ENCODE measurements around the gene PSMD7.

PSMD7 gene

GRCh38 chr16:74304164-74304834 lies 7.7 kb downstream of the PSMD7 start:
- no peak overlapping the region for H3K4me3 ChIP-seq (ENCODE audit: control insufficient read depth in 1 of 7, extremely low read depth in 1 of 7, insufficient read depth in 4 of 7, low read depth in 2 of 7, low read length in 6 of 7)
- H3K9me3 ChIP-seq (ENCODE audit: control extremely low read depth in 1 of 5, control insufficient read depth in 4 of 5, insufficient read depth in 2 of 5, low read depth in 1 of 5, low read length in 4 of 5): no peaks in the 10 kb centered on the region
- peak; percentile 9 to 39 (median 33) for DNase-seq
- no peaks in the 10 kb centered on the region for H3K27me3 ChIP-seq (replicated peaks in 2 of 5; ENCODE audit: control insufficient read depth in 4 of 5, insufficient read depth in 5 of 5, low read length in 4 of 5)
- peaks cover 41 to 84% (median 65%) of the 10 kb centered on the region in 4 experiments for H3K36me3 ChIP-seq (ENCODE audit: control insufficient read depth in 4 of 4, insufficient read depth in 4 of 4, low read length in 3 of 4)
- POLR2A ChIA-PET: interaction anchor here (0.9 kb wide), 1 partner anchor 12 kb away, joined by 3 read pairs; no protein-coding TSS in a partner anchor
- no peak overlapping the region for H3K27ac ChIP-seq (ENCODE audit: insufficient read depth in 1 of 2, low read depth in 1 of 2, low read length in 2 of 2, poor library complexity in 1 of 2, severe bottlenecking in 2 of 2)
- CTCF ChIA-PET: interaction anchor here (0.7 to 2.1 kb wide), 5 partner anchors 8 to 320 kb away, joined by 3 to 5 read pairs (median 4); partner anchors contain the start of gene PSMD7
- 83% methylated on average over 9 of the region's 10 CpGs for WGBS (ENCODE audit: insufficient coverage)
- H3K4me1 ChIP-seq (ENCODE audit: control extremely low read depth in 1 of 4, control insufficient read depth in 4 of 4, insufficient read depth in 4 of 4, low read length in 3 of 4): peaks cover 0 to 16% (median 3%) of the 10 kb centered on the region in 4 experiments

GRCh38 chr16:74304835-74305176 lies 8.2 kb downstream of the PSMD7 start:
- H3K27ac ChIP-seq (ENCODE audit: insufficient read depth in 1 of 2, low read depth in 1 of 2, low read length in 2 of 2, poor library complexity in 1 of 2, severe bottlenecking in 2 of 2): no peak overlapping the region
- no peak for DNase-seq
- H3K27me3 ChIP-seq (replicated peaks in 2 of 5; ENCODE audit: control insufficient read depth in 4 of 5, insufficient read depth in 5 of 5, low read length in 4 of 5): no peaks in the 10 kb centered on the region
- peaks cover 0 to 16% (median 3%) of the 10 kb centered on the region in 4 experiments for H3K4me1 ChIP-seq (ENCODE audit: control extremely low read depth in 1 of 4, control insufficient read depth in 4 of 4, insufficient read depth in 4 of 4, low read length in 3 of 4)
- no peaks in the 10 kb centered on the region for H3K9me3 ChIP-seq (ENCODE audit: control extremely low read depth in 1 of 5, control insufficient read depth in 4 of 5, insufficient read depth in 2 of 5, low read depth in 1 of 5, low read length in 4 of 5)
- H3K36me3 ChIP-seq (ENCODE audit: control insufficient read depth in 4 of 4, insufficient read depth in 4 of 4, low read length in 3 of 4): peaks cover 42 to 80% (median 63%) of the 10 kb centered on the region in 4 experiments
- H3K4me3 ChIP-seq (ENCODE audit: control insufficient read depth in 1 of 7, extremely low read depth in 1 of 7, insufficient read depth in 4 of 7, low read depth in 2 of 7, low read length in 6 of 7): no peak overlapping the region
- WGBS (ENCODE audit: insufficient coverage): no CpG with 5 or more reads among the region's 2 CpGs
- ChIA-PET POLR2A (interaction anchor here (0.9 kb wide), 1 partner anchor 12 kb away, joined by 3 read pairs; no protein-coding TSS in a partner anchor), CTCF (interaction anchor here (0.7 to 2.1 kb wide), 5 partner anchors 8 to 319 kb away, joined by 3 to 5 read pairs (median 4); partner anchors contain the start of gene PSMD7)

DNA sequence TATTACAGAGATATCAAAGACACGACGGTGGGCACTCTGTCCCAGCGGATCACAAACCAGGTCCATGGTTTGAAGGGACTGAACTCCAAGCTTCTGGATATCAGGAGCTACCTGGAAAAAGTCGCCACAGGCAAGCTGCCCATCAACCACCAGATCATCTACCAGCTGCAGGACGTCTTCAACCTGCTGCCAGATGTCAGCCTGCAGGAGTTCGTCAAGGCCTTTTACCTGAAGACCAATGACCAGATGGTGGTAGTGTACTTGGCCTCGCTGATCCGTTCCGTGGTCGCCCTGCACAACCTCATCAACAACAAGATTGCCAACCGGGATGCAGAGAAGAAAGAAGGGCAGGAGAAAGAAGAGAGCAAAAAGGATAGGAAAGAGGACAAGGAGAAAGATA lies 8.7 kb downstream of the PSMD7 start:
- ChIA-PET POLR2A (no interaction called here), CTCF (interaction anchor here (0.7 to 2.5 kb wide), 5 partner anchors 8 to 319 kb away, joined by 3 to 7 read pairs (median 4); partner anchors contain the start of gene PSMD7)
- DNase-seq: no peak
- Histone ChIP-seq H3K27ac (ENCODE audit: insufficient read depth in 1 of 2, low read depth in 1 of 2, low read length in 2 of 2, poor library complexity in 1 of 2, severe bottlenecking in 2 of 2) (no peak overlapping the region), H3K9me3 (ENCODE audit: control extremely low read depth in 1 of 5, control insufficient read depth in 4 of 5, insufficient read depth in 2 of 5, low read depth in 1 of 5, low read length in 4 of 5) (no peaks in the 10 kb centered on the region), H3K27me3 (replicated peaks in 2 of 5; ENCODE audit: control insufficient read depth in 4 of 5, insufficient read depth in 5 of 5, low read length in 4 of 5) (no peaks in the 10 kb centered on the region), H3K36me3 (ENCODE audit: control insufficient read depth in 4 of 4, insufficient read depth in 4 of 4, low read length in 3 of 4) (peaks cover 41 to 75% (median 58%) of the 10 kb centered on the region in 4 experiments), H3K4me3 (ENCODE audit: control insufficient read depth in 1 of 7, extremely low read depth in 1 of 7, insufficient read depth in 4 of 7, low read depth in 2 of 7, low read length in 6 of 7) (no peak overlapping the region), H3K4me1 (ENCODE audit: control extremely low read depth in 1 of 4, control insufficient read depth in 4 of 4, insufficient read depth in 4 of 4, low read length in 3 of 4) (peaks cover 0 to 16% (median 3%) of the 10 kb centered on the region in 4 experiments)
- 89% methylated on average over 5 of the region's 11 CpGs for WGBS (ENCODE audit: insufficient coverage)

- Histone ChIP-seq H3K4me1 (ENCODE audit: control extremely low read depth in 1 of 4, control insufficient read depth in 4 of 4, insufficient read depth in 4 of 4, low read length in 3 of 4) (peaks cover 0 to 16% (median 3%) of the 10 kb centered on the region in 4 experiments), H3K36me3 (ENCODE audit: control insufficient read depth in 4 of 4, insufficient read depth in 4 of 4, low read length in 3 of 4) (peaks cover 33 to 67% (median 53%) of the 10 kb centered on the region in 4 experiments), H3K27ac (ENCODE audit: insufficient read depth in 1 of 2, low read depth in 1 of 2, low read length in 2 of 2, poor library complexity in 1 of 2, severe bottlenecking in 2 of 2) (no peak overlapping the region), H3K27me3 (replicated peaks in 2 of 5; ENCODE audit: control insufficient read depth in 4 of 5, insufficient read depth in 5 of 5, low read length in 4 of 5) (no peaks in the 10 kb centered on the region), H3K9me3 (ENCODE audit: control extremely low read depth in 1 of 5, control insufficient read depth in 4 of 5, insufficient read depth in 2 of 5, low read depth in 1 of 5, low read length in 4 of 5) (no peaks in the 10 kb centered on the region), H3K4me3 (ENCODE audit: control insufficient read depth in 1 of 7, extremely low read depth in 1 of 7, insufficient read depth in 4 of 7, low read depth in 2 of 7, low read length in 6 of 7) (no peak overlapping the region)
- peak in 2 of 3 donors; percentile 15 to 39 for DNase-seq
- CTCF ChIA-PET: interaction anchor here (0.9 to 2.5 kb wide), 3 partner anchors 8 to 125 kb away, joined by 3 to 7 read pairs (median 5); partner anchors contain the start of gene PSMD7
- WGBS (ENCODE audit: insufficient coverage): 63% methylated on average over 5 of the region's 8 CpGs
- POLR2A ChIA-PET: no interaction called here
Observed at GRCh38 chr16:74305978-74306784, 9.6 kb downstream of the PSMD7 start.

GRCh38 chr16:74307383-74307782 lies 10.8 kb downstream of the PSMD7 start:
- Histone ChIP-seq H3K4me1 (ENCODE audit: control extremely low read depth in 1 of 4, control insufficient read depth in 4 of 4, insufficient read depth in 4 of 4, low read length in 3 of 4) (peaks cover 0 to 16% (median 3%) of the 10 kb centered on the region in 4 experiments), H3K4me3 (ENCODE audit: control insufficient read depth in 1 of 7, extremely low read depth in 1 of 7, insufficient read depth in 4 of 7, low read depth in 2 of 7, low read length in 6 of 7) (no peak overlapping the region), H3K27ac (ENCODE audit: insufficient read depth in 1 of 2, low read depth in 1 of 2, low read length in 2 of 2, poor library complexity in 1 of 2, severe bottlenecking in 2 of 2) (no peak overlapping the region), H3K27me3 (replicated peaks in 2 of 5; ENCODE audit: control insufficient read depth in 4 of 5, insufficient read depth in 5 of 5, low read length in 4 of 5) (no peaks in the 10 kb centered on the region), H3K36me3 (ENCODE audit: control insufficient read depth in 4 of 4, insufficient read depth in 4 of 4, low read length in 3 of 4) (peaks cover 27 to 55% (median 42%) of the 10 kb centered on the region in 4 experiments), H3K9me3 (ENCODE audit: control extremely low read depth in 1 of 5, control insufficient read depth in 4 of 5, insufficient read depth in 2 of 5, low read depth in 1 of 5, low read length in 4 of 5) (no peaks in the 10 kb centered on the region)
- POLR2A ChIA-PET: no interaction called here
- 98% methylated on average over 6 of the region's 6 CpGs for WGBS (ENCODE audit: insufficient coverage)
- DNase-seq: no peak
- CTCF ChIA-PET: interaction anchor here (2.3 to 2.5 kb wide), 2 partner anchors 9 to 124 kb away, joined by 7 to 10 read pairs; partner anchors contain the start of gene PSMD7

DNA sequence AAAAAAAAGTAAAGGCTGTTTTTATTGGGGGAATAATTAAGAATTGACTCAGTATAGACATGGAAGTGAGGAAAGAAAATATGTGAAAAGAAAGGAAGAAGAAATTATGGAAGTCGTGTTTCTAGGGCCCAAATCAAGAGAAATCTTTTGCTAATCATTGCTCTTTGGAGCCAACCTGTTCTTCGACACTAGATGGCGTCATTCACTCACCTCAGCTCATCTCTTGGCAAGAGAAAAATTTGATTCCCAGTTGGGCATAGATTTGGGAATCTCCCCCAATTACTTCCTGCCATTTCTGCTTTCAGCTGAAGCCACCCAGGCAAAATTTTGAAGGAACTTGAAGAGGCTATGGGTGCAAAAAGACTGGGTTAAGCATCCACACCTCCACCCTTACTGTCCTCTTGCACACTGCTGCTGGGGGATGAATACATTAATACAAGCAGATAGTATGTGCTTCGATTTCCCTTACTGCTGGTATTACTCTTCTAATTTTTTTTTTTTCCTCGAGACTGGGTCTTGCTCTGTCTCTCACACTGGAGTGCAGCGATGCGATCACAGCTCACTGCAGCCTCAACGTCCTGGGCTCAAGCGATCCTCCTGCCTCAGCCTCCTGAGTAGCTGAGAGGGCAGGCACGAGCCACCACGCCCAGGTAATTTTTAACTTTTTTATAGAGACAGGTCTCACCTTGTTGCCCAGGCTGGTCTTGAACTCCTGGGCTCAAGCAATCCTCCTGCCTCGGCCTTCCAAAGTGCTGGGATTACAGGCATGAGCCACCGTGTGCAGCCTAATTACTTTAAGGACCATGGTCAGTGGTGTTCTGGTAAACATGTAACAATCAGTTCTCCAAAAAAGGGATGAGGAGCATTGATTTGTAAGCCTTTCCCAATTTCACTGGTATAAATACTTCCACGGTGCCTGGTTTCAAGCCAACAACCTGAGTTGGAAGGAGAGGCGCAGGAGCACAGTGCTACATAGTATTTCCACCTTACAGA lies 13.5 kb downstream of the PSMD7 start:
- Histone ChIP-seq H3K4me1 (ENCODE audit: control extremely low read depth in 1 of 4, control insufficient read depth in 4 of 4, insufficient read depth in 4 of 4, low read length in 3 of 4) (peaks cover 0 to 16% (median 3%) of the 10 kb centered on the region in 4 experiments), H3K27ac (ENCODE audit: insufficient read depth in 1 of 2, low read depth in 1 of 2, low read length in 2 of 2, poor library complexity in 1 of 2, severe bottlenecking in 2 of 2) (no peak overlapping the region), H3K9me3 (ENCODE audit: control extremely low read depth in 1 of 5, control insufficient read depth in 4 of 5, insufficient read depth in 2 of 5, low read depth in 1 of 5, low read length in 4 of 5) (no peaks in the 10 kb centered on the region), H3K4me3 (ENCODE audit: control insufficient read depth in 1 of 7, extremely low read depth in 1 of 7, insufficient read depth in 4 of 7, low read depth in 2 of 7, low read length in 6 of 7) (no peak overlapping the region), H3K27me3 (replicated peaks in 2 of 5; ENCODE audit: control insufficient read depth in 4 of 5, insufficient read depth in 5 of 5, low read length in 4 of 5) (no peaks in the 10 kb centered on the region), H3K36me3 (ENCODE audit: control insufficient read depth in 4 of 4, insufficient read depth in 4 of 4, low read length in 3 of 4) (peaks cover 10 to 34% (median 24%) of the 10 kb centered on the region in 4 experiments)
- ChIA-PET CTCF (interaction anchor here (0.6 to 2.6 kb wide), 11 partner anchors 9 to 341 kb away, joined by 3 to 7 read pairs (median 4); no protein-coding TSS in a partner anchor), POLR2A (interaction anchor here (0.6 kb wide), 1 partner anchor 60 kb away, joined by 3 read pairs; no protein-coding TSS in a partner anchor)
- DNase-seq: peak; percentile 42 to 60 (median 53)
- 79% methylated on average over 12 of the region's 15 CpGs for WGBS (ENCODE audit: insufficient coverage)
